ENCODE results near the gene DYNLL1.

DNA sequence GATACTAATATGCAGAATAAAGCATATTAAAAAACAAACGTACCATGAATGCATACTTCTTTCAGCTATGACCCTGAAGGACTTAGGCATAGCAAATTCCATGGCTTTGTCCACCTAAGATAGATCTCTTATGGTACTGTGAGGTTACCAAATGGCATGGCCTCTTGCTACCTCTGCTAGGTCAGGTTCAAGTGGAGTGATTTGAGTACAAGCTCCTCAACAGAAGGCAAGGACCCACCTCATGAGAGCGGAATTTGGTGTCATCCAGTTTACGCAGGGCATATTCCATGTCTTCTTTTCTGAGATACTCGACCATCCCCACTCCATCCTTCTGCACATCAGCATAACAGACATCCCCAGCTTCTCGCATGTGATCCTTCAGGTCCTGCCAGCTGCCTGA is 32.2 kb upstream of the DYNLL1 start:
- TF ChIP-seq, protein P1, sequence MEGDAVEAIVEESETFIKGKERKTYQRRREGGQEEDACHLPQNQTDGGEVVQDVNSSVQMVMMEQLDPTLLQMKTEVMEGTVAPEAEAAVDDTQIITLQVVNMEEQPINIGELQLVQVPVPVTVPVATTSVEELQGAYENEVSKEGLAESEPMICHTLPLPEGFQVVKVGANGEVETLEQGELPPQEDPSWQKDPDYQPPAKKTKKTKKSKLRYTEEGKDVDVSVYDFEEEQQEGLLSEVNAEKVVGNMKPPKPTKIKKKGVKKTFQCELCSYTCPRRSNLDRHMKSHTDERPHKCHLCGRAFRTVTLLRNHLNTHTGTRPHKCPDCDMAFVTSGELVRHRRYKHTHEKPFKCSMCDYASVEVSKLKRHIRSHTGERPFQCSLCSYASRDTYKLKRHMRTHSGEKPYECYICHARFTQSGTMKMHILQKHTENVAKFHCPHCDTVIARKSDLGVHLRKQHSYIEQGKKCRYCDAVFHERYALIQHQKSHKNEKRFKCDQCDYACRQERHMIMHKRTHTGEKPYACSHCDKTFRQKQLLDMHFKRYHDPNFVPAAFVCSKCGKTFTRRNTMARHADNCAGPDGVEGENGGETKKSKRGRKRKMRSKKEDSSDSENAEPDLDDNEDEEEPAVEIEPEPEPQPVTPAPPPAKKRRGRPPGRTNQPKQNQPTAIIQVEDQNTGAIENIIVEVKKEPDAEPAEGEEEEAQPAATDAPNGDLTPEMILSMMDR (IDR thresholded peaks at IDR 0.05; ENCODE audit: borderline replicate concordance, extremely low read depth, low read length, poor library complexity, severe bottlenecking): no peak
- no peak for TF ChIP-seq EZH2 (IDR thresholded peaks at IDR 0.05; ENCODE audit: borderline replicate concordance, low read depth, low read length, severe bottlenecking)
